ENCODE data around the gene TSPY1.
"Not testable (repeated sequence)": the region's sequence is repeated elsewhere in the genome, so short reads cannot be mapped to it uniquely, and the experiment has no call there.

DNA sequence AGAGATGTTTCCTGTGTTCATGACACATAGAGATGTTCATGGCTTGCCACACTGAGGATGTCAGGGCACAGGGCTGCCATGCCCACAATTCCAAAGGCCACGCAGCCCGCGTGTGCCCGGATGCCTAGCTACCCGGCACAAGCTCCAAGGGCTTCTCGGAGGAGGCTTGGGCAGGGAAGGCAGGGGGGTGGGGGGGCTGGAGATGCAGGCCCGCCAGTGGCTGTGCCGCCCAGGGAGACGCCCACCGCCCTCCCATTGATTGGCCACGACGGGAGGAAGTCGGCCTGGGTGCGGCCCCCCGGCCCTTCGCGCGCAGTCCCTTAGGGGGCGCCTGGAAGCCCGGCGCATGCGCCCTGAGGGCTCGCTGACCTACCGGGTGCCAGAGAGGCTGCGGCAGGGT is at the start of gene TSPY1:
- TF ChIP-seq, protein P1, sequence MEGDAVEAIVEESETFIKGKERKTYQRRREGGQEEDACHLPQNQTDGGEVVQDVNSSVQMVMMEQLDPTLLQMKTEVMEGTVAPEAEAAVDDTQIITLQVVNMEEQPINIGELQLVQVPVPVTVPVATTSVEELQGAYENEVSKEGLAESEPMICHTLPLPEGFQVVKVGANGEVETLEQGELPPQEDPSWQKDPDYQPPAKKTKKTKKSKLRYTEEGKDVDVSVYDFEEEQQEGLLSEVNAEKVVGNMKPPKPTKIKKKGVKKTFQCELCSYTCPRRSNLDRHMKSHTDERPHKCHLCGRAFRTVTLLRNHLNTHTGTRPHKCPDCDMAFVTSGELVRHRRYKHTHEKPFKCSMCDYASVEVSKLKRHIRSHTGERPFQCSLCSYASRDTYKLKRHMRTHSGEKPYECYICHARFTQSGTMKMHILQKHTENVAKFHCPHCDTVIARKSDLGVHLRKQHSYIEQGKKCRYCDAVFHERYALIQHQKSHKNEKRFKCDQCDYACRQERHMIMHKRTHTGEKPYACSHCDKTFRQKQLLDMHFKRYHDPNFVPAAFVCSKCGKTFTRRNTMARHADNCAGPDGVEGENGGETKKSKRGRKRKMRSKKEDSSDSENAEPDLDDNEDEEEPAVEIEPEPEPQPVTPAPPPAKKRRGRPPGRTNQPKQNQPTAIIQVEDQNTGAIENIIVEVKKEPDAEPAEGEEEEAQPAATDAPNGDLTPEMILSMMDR (IDR thresholded peaks at IDR 0.05) = not testable (repeated sequence)
- not testable (repeated sequence) for TF ChIP-seq POLR2AphosphoS5, EP300, POLR2A (IDR thresholded peaks at IDR 0.05)

All from stomach (tissue), 4 donors.